Measurements from ENCODE around the gene SLC8B1.

SLC8B1 gene

DNA sequence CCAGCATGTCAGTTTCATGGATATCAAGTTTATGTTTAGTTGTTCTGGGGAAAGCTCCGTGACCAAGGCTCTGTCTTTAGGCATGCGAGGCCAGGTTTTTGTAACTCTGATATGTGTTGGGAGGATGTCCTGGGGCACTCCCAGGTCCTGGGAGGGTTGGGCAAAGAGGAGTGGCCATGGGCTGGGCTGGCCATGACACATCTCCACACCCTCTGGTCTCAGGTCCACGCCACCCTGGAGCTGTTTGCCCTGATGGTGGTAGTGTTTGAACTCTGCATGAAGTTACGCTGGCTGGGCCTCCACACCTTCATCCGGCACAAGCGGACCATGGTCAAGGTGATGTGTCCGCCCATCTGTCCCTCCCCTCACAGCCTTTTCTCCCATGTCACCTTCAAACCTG lies 67.3 kb downstream of the SLC8B1 start:
- TF ChIP-seq, protein P1, sequence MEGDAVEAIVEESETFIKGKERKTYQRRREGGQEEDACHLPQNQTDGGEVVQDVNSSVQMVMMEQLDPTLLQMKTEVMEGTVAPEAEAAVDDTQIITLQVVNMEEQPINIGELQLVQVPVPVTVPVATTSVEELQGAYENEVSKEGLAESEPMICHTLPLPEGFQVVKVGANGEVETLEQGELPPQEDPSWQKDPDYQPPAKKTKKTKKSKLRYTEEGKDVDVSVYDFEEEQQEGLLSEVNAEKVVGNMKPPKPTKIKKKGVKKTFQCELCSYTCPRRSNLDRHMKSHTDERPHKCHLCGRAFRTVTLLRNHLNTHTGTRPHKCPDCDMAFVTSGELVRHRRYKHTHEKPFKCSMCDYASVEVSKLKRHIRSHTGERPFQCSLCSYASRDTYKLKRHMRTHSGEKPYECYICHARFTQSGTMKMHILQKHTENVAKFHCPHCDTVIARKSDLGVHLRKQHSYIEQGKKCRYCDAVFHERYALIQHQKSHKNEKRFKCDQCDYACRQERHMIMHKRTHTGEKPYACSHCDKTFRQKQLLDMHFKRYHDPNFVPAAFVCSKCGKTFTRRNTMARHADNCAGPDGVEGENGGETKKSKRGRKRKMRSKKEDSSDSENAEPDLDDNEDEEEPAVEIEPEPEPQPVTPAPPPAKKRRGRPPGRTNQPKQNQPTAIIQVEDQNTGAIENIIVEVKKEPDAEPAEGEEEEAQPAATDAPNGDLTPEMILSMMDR (IDR thresholded peaks at IDR 0.05; ENCODE audit: extremely low read depth, missing control alignments) = no peak
- DNase-seq (ENCODE audit: low spot score) = no peak

DNA sequence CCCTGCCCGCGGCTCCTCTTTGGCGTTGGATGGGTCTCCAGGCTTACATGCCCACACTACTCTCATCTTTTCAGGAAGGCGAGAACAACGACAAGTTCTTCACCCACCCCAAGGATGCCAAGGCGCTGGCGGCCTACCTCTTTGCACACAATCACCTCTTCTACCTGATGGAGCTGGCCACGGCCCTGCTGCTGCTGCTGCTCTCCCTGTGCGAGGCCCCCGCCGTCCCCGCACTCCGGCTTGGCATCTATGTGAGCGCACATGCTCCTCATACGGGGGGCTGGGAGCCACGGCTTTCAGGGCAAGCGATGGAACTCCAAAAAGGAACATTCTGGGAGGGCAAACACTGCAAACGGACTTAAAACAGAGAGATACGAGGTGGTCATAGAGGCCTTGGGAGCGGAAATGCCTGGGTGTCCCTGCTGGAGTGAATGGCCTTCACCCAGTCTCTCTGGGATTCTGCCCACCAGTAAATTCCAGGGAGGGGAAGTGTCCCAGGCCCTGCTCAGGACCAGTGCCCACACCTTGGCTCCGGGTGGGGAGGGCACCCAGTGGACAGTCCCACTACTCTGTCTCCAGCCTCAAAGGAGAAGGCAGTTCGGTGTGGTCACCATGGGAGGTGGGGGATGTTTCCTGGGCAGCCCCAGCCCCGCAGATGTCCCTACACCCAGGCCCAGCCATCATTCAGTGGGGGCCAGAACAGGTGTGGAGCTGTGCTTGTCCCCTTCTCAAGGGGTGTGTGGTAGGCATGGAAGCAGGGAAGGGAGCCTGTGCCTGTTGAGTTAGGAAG lies 68.6 kb downstream of the SLC8B1 start:
- DNase-seq (ENCODE audit: low spot score) = no peak
- TF ChIP-seq, protein P1 (IDR thresholded peaks at IDR 0.05; ENCODE audit: extremely low read depth, missing control alignments) = no peak

DNA sequence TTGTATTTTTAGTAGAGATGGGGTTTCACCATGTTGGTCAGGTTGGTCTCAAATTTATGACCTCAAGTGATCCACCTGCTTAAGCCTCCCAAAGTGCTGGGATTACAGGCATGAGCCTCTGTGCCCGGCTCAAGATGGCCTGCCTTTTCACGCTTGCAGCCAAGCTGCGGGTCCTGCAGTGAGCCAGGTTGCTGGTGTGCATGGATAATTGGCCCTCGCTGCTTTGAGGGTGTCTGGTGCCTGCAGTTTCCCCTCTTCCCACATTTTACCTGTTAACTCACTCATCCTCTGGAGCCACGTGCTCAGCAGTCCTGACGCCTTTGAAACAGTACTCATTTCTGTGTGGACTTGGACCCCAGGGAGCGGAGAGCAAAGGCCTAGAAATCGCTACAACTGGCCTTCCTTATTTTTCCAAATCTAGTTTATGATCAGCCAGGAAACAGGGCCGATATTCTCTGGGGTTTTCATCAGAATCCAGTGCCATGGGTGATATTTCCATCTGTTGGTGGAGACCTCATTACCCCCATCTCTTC lies 71.4 kb downstream of the SLC8B1 start:
- no peak for DNase-seq (ENCODE audit: low spot score)

DNA sequence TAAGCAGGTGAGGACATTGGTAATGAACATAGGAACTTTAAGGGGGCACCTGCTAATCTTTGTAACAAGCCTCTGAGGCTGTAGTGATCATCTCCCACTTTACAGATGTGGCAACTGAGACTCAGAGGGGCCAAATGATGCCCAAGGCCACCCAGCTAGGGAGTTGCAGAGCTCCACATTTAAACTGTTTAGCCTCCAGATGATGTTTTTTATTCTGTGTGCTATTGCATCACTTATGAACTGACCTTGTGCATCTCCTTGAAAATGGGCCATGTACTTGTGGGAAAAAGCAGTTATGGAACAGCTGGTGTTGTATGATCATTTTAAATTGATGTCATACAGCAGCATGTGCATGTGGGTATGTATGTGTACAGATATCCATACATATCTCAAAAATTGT lies 72.2 kb downstream of the SLC8B1 start:
- DNase-seq (ENCODE audit: low spot score) = no peak
- TF ChIP-seq, protein P1 (IDR thresholded peaks at IDR 0.05; ENCODE audit: extremely low read depth, missing control alignments) = no peak

More for the DNA sequence above, 71.4 kb downstream of the SLC8B1 start:
- TF ChIP-seq, protein P1 (IDR thresholded peaks at IDR 0.05; ENCODE audit: extremely low read depth, missing control alignments) = no peak

DNA sequence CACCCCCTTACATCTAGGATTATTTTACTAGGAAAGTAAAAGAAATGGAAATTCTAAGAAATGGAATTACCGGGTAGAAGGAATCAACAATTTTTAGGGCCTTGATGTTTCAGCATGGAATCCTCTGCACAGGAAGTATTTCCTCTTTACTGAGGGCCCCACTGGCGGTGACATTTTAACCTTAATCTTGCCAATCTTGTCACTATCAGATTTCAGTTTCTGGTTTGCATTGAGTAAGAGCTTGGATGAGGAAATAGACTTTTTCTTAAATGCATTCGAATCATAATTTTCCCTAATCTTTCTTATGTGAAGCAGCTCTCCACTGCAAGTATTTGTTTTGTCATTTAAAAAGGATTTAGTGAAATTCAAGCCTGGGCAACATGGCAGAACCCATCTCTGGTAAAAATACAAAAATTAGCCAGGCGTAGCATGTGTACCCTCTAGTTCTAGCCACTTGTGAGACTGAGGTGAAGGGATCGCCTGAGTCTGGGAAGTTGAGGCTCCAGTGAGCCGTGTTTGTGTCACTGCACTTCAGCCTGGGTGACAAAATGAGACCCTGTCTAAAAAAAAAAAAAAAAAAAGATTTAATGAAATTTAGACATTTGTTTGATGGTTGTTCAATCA lies 73.0 kb downstream of the SLC8B1 start:
- DNase-seq (ENCODE audit: low spot score) = no peak
- TF ChIP-seq, protein P1 (IDR thresholded peaks at IDR 0.05; ENCODE audit: extremely low read depth, missing control alignments) = no peak

DNA sequence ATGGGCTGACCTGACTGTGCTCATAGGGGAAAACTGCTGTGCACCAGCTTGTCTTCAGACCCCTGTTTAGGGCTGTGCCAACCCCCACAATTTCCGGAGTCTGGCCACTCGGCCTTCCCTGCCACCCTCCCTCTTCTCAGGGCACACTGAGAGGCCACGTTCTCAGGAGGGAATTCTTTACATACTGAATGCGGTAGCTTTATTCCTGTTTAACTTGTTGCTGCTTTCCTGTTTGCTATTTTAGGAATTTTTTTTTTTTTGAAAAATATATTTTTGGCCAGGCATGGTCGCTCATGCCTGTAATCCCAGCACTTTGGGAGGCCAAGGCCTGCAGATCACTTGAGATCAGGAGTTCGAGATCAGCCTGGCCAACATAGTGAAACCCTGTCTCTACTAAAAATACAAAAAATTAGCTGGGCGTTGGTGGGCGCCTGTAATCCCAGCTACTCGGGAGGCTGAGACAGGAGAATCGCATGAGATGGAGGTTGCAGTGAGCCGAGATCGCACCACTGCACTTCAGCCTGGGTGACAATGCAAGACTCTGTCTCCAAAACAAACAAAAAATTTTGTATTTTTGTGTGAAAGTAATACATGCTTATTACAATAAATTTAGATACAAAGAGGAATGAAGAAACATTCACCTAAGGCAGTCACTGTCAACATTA lies 74.1 kb downstream of the SLC8B1 start:
- no peak for DNase-seq (ENCODE audit: low spot score)
- TF ChIP-seq, protein P1 (IDR thresholded peaks at IDR 0.05; ENCODE audit: extremely low read depth, missing control alignments) = no peak

DNA sequence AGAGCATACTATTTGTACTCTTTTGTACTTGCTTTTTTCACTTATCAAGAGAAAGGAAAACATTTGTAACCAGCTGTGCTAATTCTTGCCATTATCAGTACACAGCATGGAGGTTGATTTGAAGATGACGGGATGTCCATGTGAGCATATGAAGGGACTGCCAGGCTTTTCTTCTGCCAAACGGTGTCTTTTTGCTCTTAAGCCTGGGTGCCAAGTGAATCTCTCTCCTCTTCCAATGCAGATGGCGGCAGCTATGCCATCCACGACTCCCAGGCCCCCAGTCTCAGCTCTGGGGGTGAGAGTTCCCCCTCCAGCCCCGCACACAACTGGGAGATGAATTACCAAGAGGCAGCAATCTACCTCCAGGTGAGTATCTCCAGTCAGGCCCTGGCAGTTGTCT lies 74.8 kb downstream of the SLC8B1 start:
- TF ChIP-seq, protein P1 (IDR thresholded peaks at IDR 0.05; ENCODE audit: extremely low read depth, missing control alignments) = no peak
- DNase-seq (ENCODE audit: low spot score) = no peak

Measured in GM20000 (cell line).